Pancreas (tissue), 10 donors: ENCODE measurements around the gene PXK. TPM values are rescaled to one million over a fixed set of nuclear protein-coding genes. Genes with fewer than 3 reads are reported as not detected.

Source experiments
- ATAC-seq, 4 donors: fragments of 200-7000 bp; cut with Tn5 transposase; one replicate each; pipeline versions ENCODE4 v1.8.0 to v1.9.1; 2020; ENCODE audit warnings: mild to moderate bottlenecking in 4 of 4, moderate library complexity in 4 of 4
- DNase-seq, 6 donors: peaks; one replicate each; pipeline ENCODE4 v3.0.0-alpha.2; 2020
- FAIRE-seq: peaks from 2 replicates; lab custom pipeline; 2012; peaks lifted over from hg19 to GRCh38; lab: Jason Lieb, UNC
- H3K27ac ChIP-seq, 4 donors: fragments of 200-600 bp; sonication (generic); 1 replicate in 3 of 4; 2 replicates in 1 of 4; pipeline versions ENCODE4 v1.5.0 to v1.8.0; 2020
- H3K27me3 ChIP-seq, 4 donors: fragments of 200-600 bp; one replicate each; pipeline ENCODE4 v1.8.0; 2021
- H3K36me3 ChIP-seq, 3 donors: fragments of 200-600 bp; sonication (generic) in 1 of 3; one replicate each; pipeline versions ENCODE4 v1.5.0 to v1.8.0; 2020 to 2021
- H3K4me1 ChIP-seq, 3 donors: fragments of 200-600 bp; one replicate each; pipeline ENCODE4 v1.8.0; 2021
- H3K4me3 ChIP-seq, 4 donors: fragments of 200-600 bp; sonication (generic) in 2 of 4; one replicate each; pipeline versions ENCODE4 v1.5.0 to v1.8.0; 2020 to 2021
- H3K9me3 ChIP-seq, 4 donors: fragments of 200-600 bp; one replicate each; pipeline ENCODE4 v1.8.0; 2021
- CTCF ChIP-seq, 4 donors: fragments of 200-600 bp; sonication (generic) in 3 of 4; IDR thresholded peaks; one replicate each; pipeline versions ENCODE4 v1.5.0 to v1.8.0; 2021; ENCODE audit warnings: antibody characterized with exemption in 4 of 4
- WGBS, 2 donors: extraction: QIAGEN DNeasy Blood & Tissue Kit; methylation state at CpG; one replicate each; pipeline ENCODE4 v1.1.7; 2013; 5-methylcytosine and 5-hydroxymethylcytosine counted together
- intact Hi-C, 3 donors: fragments of 100-400 bp; cut with DNase I; formaldehyde crosslinking; loops; one replicate each; pipeline versions ENCODE4 v1.11.1 to v1.14.2; 2022
- polyA plus RNA-seq, 2 donors: library from polyadenylated mRNA; stranded (reverse); fragments of 200-250 nt; gene quantifications; one replicate each; pipeline ENCODE4 v1.2.3, GENCODE V29; 2013
- total RNA-seq, 6 donors: library from RNA; stranded (reverse); fragmentation: NEBNext Ultra II Directional in 4 of 6; extraction: Animal tissue kit (Norgen Biotek cat#: 25700) in 4 of 6; gene quantifications; one replicate each; pipeline versions ENCODE4 v1.2.1 to v1.2.4, GENCODE V29; 2021 to 2023
- donor health status: healthy with polysubstance abuse.
- donor health status: DM: no; HTN: no; CAD: no; lungs with moderate emphysema.
- donor health status: DM: no; HTN: no; CAD: no.
- donor health status: control.
- donor health status: control.
- donor health status: Bipolar disorder and iron deficiency.
- donor health status: DM: yes; HTN: yes; CAD: no.
- donor health status: DM: no; HTN: no; CAD: no.
- donor health status: DM: no; HTN: no; CAD: no.
- donor health status: DM: yes; HTN: yes; CAD: no.

The PXK gene
- total and polyA plus RNA-seq, 8 donors, result 3.2 to 11.2 (median 7.4) TPM

- Histone ChIP-seq H3K27me3 (no peaks in the 10 kb centered on the region), H3K27ac (no peak overlapping the region), H3K9me3 (no peaks in the 10 kb centered on the region), H3K4me3 (no peak overlapping the region), H3K36me3 (no peaks in the 10 kb centered on the region), H3K4me1 (peaks cover 12 to 20% (median 13%) of the 10 kb centered on the region in 3 donors)
- intact Hi-C loops, result no loop called here
- FAIRE-seq, result no peak
- ATAC-seq, result peak in 1 of 4 donors; percentile 21
- no peak for DNase-seq
- WGBS, 2 donors, result 94 to 95% methylated on average over 1 of the region's 1 CpG
- TF ChIP-seq CTCF (IDR thresholded peaks at IDR 0.05), result no peak
Measured at GRCh38 chr3:58474348-58474911, 141.7 kb downstream of the PXK start.

GRCh38 chr3:58474967-58475578, 142.4 kb downstream of the PXK start:
- H3K4me3 ChIP-seq, result no peak overlapping the region
- H3K27ac ChIP-seq, result no peak overlapping the region
- no peaks in the 10 kb centered on the region for H3K36me3 ChIP-seq
- H3K4me1 ChIP-seq, result peaks cover 12 to 20% (median 13%) of the 10 kb centered on the region in 3 donors
- WGBS, 2 donors, result 78 to 83% methylated on average over 3 of the region's 3 CpGs
- no peaks in the 10 kb centered on the region for H3K9me3 ChIP-seq
- DNase-seq (no peak), FAIRE-seq (no peak), ATAC-seq (no peak)
- no peak for TF ChIP-seq CTCF (IDR thresholded peaks at IDR 0.05)
- intact Hi-C loops, result no loop called here
- no peaks in the 10 kb centered on the region for H3K27me3 ChIP-seq

Other genes with a start within 250 kb of the PXK start
- under 1 TPM in 4 of 6 donors, not detected in 2; 0.20 to 0.37 (median 0.28) TPM for gene DNASE1L3, start 121.9 kb upstream of the PXK start, total RNA-seq
- under 1 TPM; 0.38 to 0.49 TPM for gene DNASE1L3, start 121.9 kb upstream of the PXK start, polyA plus RNA-seq
- gene ABHD6, start 95.1 kb upstream of the PXK start, total RNA-seq, result 1 to 10 TPM in 4 of 6 donors, under 1 TPM in 2; 0.69 to 4.6 (median 2.0) TPM
- 1 to 10 TPM; 2.1 to 5.5 TPM for gene ABHD6, start 95.1 kb upstream of the PXK start, polyA plus RNA-seq
- gene RPP14, start 26.6 kb upstream of the PXK start, total RNA-seq, result 1 to 10 TPM; 5.0 to 7.7 (median 6.7) TPM
- gene RPP14, start 26.6 kb upstream of the PXK start, polyA plus RNA-seq, result 1 to 10 TPM; 5.0 to 8.1 TPM
- 1 to 10 TPM; 2.6 to 4.4 (median 3.5) TPM for gene HTD2, start 26.4 kb upstream of the PXK start, total RNA-seq
- gene HTD2, start 26.4 kb upstream of the PXK start, polyA plus RNA-seq, result 1 to 10 TPM in 1 of 2 donors, under 1 TPM in 1; 0.68 to 5.5 TPM
- gene PDHB, start 100.9 kb downstream of the PXK start, total RNA-seq, result 10 to 100 TPM; 17.7 to 26.8 (median 23.9) TPM
- 10 to 100 TPM; 31.1 to 44.9 TPM for gene PDHB, start 100.9 kb downstream of the PXK start, polyA plus RNA-seq
- gene KCTD6, start 159.2 kb downstream of the PXK start, total RNA-seq, result 1 to 10 TPM; 2.2 to 6.0 (median 3.5) TPM
- gene KCTD6, start 159.2 kb downstream of the PXK start, polyA plus RNA-seq, result 10 to 100 TPM in 1 of 2 donors, 1 to 10 TPM in 1; 4.8 to 13.8 TPM
- 10 to 100 TPM in 1 of 6 donors, 1 to 10 TPM in 5; 1.3 to 13.3 (median 7.1) TPM for gene ACOX2, start 204.3 kb downstream of the PXK start, total RNA-seq
- gene ACOX2, start 204.3 kb downstream of the PXK start, polyA plus RNA-seq, result 10 to 100 TPM in 1 of 2 donors, 1 to 10 TPM in 1; 7.9 to 11.3 TPM
- gene FAM107A, start 244.5 kb downstream of the PXK start, total RNA-seq, result 1 to 10 TPM; 1.7 to 8.0 (median 5.2) TPM
- 10 to 100 TPM in 1 of 2 donors, 1 to 10 TPM in 1; 6.9 to 21.0 TPM for gene FAM107A, start 244.5 kb downstream of the PXK start, polyA plus RNA-seq